Measurements from ENCODE around the gene ETV6.

Gene ETV6

DNA sequence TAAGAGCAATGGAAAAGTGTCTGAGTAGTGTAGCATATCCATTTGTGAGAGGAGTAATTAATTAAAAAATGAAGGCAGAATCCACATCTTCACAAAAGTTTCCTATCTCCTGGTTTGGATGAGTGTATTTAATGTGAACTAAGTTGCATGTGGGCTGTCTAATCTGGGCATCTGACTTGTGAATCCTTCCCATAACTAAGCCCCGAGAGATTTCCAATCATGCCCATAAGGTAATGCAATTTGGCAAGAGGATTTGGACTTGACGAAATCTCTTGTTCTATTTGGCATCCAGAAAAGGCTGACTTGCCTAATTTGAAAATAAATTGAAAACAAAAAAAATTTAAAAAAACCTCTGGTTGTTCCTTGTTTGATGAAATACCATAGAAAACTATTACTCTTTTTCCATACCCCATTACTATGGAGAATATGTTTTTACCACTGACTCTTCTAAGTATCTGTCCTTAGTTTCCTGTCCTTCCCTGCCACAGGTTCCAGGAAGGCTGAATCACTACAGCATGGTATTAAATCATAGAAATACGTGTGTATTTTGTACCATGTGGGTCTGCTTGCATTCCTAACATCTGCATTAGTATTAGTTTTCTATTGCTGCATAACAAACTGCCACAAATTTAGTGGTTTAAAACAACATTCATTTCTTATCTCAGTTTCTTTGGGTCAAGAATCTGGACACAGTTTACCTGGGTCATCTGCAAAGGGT lies 48.4 kb downstream of the ETV6 start:
- in situ Hi-C loops (cut with MboI; ENCODE audit: low sequenced_read_pairs) = no loop called here
- no peak for DNase-seq (ENCODE audit: low spot score in 2 of 2)
- H3K27me3 ChIP-seq (ENCODE audit: low read depth) = no peaks in the 10 kb centered on the region
- H3K4me3 ChIP-seq = no peak overlapping the region
- H3K4me1 ChIP-seq = no peaks in the 10 kb centered on the region
- no peaks in the 10 kb centered on the region for H3K36me3 ChIP-seq (replicated peaks)
- no peaks in the 10 kb centered on the region for H3K9me3 ChIP-seq

DNA sequence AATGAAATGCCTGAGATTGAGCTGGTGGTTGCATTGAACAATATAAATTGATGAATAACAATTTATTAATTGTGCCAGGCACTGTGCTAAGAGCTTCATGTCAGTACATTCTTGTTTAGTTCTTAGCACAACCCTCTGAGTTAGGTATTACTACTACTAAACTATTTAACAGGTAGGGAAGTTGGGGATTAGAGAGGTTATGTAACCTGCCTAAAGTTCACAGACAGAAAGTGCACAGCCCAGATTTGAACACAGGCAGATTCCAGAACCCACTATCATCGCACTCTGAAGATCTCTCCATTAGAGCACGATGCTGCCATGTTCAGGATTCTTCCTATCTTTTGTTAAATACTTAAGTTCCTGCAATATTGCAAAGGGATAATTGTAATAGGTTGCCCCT lies 49.3 kb downstream of the ETV6 start:
- Histone ChIP-seq H3K27me3 (ENCODE audit: low read depth) (no peaks in the 10 kb centered on the region), H3K4me3 (no peak overlapping the region), H3K9me3 (no peaks in the 10 kb centered on the region), H3K4me1 (no peaks in the 10 kb centered on the region), H3K36me3 (replicated peaks) (no peaks in the 10 kb centered on the region)
- DNase-seq (ENCODE audit: low spot score in 2 of 2) = no peak
- in situ Hi-C loops (cut with MboI; ENCODE audit: low sequenced_read_pairs) = no loop called here

DNA sequence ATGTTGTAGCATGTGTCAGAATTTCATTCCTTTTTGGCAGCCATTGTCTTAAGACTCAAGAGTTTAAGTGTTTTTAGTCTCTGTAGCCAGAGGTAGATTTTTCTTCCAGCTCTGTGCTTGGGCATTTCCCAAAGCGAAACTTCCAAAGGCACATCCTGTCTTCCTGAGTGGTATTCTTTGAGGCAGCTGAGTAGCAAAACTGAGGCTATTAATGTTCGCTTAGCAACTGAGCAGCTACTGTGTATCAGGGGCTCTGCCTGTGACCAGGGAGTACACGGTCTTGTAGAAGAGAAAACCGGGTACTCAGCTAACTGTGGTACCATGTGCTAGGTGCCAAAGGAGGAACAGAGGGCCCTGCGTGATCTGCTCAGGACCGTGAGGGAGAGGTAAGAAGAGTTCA lies 52.0 kb downstream of the ETV6 start:
- Histone ChIP-seq H3K27me3 (ENCODE audit: low read depth) (no peaks in the 10 kb centered on the region), H3K9me3 (no peaks in the 10 kb centered on the region), H3K4me1 (0 out of 2 replicates have a peak, but pooled peaks cover 5% of the 10 kb centered on the region), H3K36me3 (replicated peaks) (no peaks in the 10 kb centered on the region), H3K4me3 (no peak overlapping the region)
- in situ Hi-C loops (cut with MboI; ENCODE audit: low sequenced_read_pairs) = no loop called here
- DNase-seq (ENCODE audit: low spot score in 2 of 2) = no peak

DNA sequence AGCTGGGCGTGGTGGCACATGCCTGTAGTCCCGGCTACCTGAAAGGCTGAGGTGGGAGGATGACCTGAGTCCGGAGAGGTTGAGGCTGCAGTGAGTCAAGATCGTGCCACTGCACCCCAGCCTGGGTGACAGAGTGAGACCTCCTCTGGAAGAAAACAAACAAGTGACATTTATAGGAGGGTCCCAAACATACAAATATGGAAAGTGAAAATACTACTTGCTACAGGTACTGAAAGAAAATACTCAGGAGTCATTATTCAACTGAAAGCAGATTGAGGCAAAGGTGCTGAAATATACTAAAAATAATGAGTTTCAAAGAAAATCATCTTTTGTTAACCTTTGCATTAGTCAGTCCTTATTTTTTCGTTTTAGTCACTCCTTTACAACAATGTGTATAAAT lies 53.5 kb downstream of the ETV6 start:
- no peaks in the 10 kb centered on the region for H3K9me3 ChIP-seq
- no peak for DNase-seq (ENCODE audit: low spot score in 2 of 2)
- in situ Hi-C loops (cut with MboI; ENCODE audit: low sequenced_read_pairs) = no loop called here
- H3K4me1 ChIP-seq = 0 out of 2 replicates have a peak, but pooled peaks cover 5% of the 10 kb centered on the region
- no peaks in the 10 kb centered on the region for H3K36me3 ChIP-seq (replicated peaks)
- no peak overlapping the region for H3K4me3 ChIP-seq
- no peaks in the 10 kb centered on the region for H3K27me3 ChIP-seq (ENCODE audit: low read depth)

DNA sequence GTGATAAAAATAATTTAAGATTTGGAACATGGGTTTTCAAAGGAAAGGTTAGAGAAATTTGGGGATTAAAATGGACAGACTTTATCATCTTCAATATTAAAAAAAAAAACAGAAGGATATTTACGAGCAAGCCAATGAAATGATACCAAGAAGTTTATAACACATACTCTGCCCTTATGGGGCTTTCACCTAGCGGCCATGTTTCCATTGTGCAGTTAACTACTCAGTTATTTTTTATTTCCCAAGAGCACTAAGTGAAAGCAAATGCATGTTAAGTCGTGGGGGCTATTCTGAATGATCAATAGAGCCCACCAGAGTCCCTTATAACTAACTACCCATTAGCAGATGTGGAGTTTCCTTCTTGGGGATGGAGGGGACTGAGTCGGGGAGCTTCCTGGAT lies 53.9 kb downstream of the ETV6 start:
- no peak for DNase-seq (ENCODE audit: low spot score in 2 of 2)
- in situ Hi-C loops (cut with MboI; ENCODE audit: low sequenced_read_pairs) = no loop called here
- Histone ChIP-seq H3K4me1 (0 out of 2 replicates have a peak, but pooled peaks cover 5% of the 10 kb centered on the region), H3K36me3 (replicated peaks) (no peaks in the 10 kb centered on the region), H3K4me3 (no peak overlapping the region), H3K27me3 (ENCODE audit: low read depth) (no peaks in the 10 kb centered on the region), H3K9me3 (no peaks in the 10 kb centered on the region)

DNA sequence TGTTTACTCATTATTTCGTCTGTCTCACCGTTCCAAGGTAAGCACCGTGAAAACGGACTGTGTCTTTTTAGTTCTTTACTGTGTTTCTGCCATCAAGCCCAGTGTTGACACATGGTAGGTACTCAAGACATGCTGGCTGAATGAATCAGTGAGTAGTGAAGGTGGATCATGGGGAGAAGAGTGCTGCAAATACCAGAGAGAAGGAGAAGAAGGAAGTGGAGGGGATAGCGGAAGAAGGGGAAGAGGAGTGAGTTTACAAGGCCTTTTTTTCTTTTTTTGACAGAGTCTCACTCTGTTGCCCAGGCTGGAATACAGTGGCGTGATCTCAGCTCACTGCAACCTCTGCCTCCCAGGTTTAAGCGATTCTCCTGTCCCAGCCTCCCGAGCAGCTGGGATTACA lies 54.6 kb downstream of the ETV6 start:
- Histone ChIP-seq H3K27me3 (ENCODE audit: low read depth) (no peaks in the 10 kb centered on the region), H3K9me3 (no peaks in the 10 kb centered on the region), H3K4me3 (no peak overlapping the region), H3K4me1 (0 out of 2 replicates have a peak, but pooled peaks cover 5% of the 10 kb centered on the region), H3K36me3 (replicated peaks) (no peaks in the 10 kb centered on the region)
- in situ Hi-C loops (cut with MboI; ENCODE audit: low sequenced_read_pairs) = no loop called here
- no peak for DNase-seq (ENCODE audit: low spot score in 2 of 2)

DNA sequence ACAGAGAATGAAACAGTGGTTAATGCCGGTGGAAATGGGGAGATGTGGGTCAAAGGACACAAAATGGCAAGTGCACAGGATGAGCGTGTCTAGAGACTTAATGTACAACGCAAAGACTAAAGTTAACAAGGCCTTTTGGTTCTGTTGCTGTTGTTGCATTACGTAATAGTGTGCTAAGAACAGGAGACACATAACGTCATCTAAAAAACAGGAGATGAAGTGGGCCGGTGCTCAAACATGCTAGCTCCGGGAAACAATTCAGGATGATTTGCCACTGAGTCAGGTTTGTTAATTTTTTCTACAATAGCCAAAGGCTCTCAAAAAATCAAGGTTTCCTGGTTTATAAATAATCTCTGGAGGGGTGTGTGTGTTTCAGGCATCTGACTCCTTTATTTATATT lies 55.5 kb downstream of the ETV6 start:
- H3K4me3 ChIP-seq = no peak overlapping the region
- no peaks in the 10 kb centered on the region for H3K36me3 ChIP-seq (replicated peaks)
- no peak for DNase-seq (ENCODE audit: low spot score in 2 of 2)
- H3K9me3 ChIP-seq = no peaks in the 10 kb centered on the region
- 0 out of 2 replicates have a peak, but pooled peaks cover 5% of the 10 kb centered on the region for H3K4me1 ChIP-seq
- in situ Hi-C loops (cut with MboI; ENCODE audit: low sequenced_read_pairs) = no loop called here
- no peaks in the 10 kb centered on the region for H3K27me3 ChIP-seq (ENCODE audit: low read depth)

DNA sequence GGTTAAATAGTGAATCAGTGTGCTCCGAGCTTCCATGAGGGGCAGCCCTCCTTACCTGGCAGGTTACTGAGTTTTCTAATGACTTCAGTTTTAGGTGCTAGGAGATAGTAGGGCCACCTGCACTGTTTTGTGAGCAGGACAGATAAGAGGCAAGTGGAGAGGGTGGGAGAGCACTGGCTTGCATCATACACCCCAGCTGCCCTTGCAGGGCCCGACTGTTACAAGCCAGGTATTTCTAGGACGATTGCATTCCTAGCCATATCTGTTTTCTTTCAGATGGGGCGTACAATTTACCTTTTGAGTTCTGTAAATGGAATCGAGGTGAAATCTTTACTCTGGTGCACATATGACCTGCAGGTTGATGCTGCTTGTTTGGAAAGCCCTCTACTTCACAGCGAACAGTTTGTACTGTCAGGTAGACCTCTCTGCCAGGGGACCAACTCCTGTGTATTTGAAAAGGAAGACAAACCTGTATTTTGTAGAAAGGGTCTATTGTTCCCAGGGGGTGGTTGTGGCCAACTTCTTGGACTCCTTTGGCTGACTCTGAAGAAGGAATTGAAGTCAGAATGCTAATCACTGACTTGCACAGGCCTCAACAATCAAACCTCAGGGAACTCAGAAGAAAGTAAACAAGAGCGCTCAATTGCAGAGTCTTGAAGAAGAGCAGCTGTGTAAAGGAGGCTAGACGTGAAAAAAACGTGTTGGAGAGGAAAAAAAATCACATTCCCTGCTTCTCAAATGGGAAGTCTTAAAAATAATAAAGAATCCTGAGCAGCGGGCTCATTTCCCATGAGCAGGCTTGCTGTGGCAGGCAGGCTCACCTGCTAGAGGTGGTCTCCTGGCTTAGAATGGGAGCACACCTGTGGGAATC lies 57.3 kb downstream of the ETV6 start:
- no peaks in the 10 kb centered on the region for H3K27me3 ChIP-seq (ENCODE audit: low read depth)
- H3K9me3 ChIP-seq = no peaks in the 10 kb centered on the region
- 0 out of 2 replicates have a peak, but pooled peaks cover 5% of the 10 kb centered on the region for H3K4me1 ChIP-seq
- DNase-seq (ENCODE audit: low spot score in 2 of 2) = no peak
- H3K36me3 ChIP-seq (replicated peaks) = no peaks in the 10 kb centered on the region
- in situ Hi-C loops (cut with MboI; ENCODE audit: low sequenced_read_pairs) = no loop called here
- no peak overlapping the region for H3K4me3 ChIP-seq

DNA sequence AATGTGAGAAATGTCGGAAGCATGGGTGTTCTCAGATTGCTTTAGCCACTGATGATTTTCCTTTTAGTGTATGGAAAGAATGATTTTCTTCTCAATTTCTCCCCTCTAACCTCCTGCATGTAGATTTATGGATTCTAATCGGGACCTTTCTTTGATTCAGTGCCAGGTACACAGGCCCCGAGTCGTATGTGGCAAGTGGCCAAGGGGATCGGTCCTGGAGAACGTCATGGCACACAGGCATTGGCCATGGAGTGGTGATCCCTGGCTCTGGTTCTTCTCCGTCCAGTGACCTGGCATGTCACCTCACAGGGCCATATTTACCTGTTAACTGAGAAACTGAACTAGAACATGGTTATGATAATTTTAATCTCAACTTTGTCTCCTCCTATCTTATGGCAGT lies 58.1 kb downstream of the ETV6 start:
- Histone ChIP-seq H3K4me3 (no peak overlapping the region), H3K36me3 (replicated peaks) (no peaks in the 10 kb centered on the region), H3K27me3 (ENCODE audit: low read depth) (no peaks in the 10 kb centered on the region), H3K9me3 (no peaks in the 10 kb centered on the region), H3K4me1 (0 out of 2 replicates have a peak, but pooled peaks cover 5% of the 10 kb centered on the region)
- in situ Hi-C loops (cut with MboI; ENCODE audit: low sequenced_read_pairs) = no loop called here
- DNase-seq (ENCODE audit: low spot score in 2 of 2) = no peak

DNA sequence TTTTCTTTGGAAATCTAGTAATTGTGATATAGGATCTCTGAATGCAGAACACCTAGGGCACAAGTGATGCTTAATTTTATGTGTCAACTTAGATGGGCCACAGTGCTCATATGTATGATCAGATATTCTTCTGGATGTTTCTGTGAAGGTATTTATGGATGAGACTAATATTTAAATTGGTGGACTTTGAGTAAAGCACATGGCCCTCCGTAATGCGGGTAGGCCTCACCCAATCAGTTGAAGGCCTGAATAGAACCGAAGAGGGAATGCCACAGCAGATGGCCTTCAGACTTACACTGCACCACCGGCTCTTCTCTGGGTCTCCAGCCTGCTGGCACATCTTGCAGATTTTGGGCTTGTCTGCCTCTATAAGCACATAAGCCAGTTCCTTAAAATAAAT lies 60.0 kb downstream of the ETV6 start:
- in situ Hi-C loops (cut with MboI; ENCODE audit: low sequenced_read_pairs) = no loop called here
- H3K9me3 ChIP-seq = no peaks in the 10 kb centered on the region
- no peaks in the 10 kb centered on the region for H3K36me3 ChIP-seq (replicated peaks)
- 0 out of 2 replicates have a peak, but pooled peaks cover 5% of the 10 kb centered on the region for H3K4me1 ChIP-seq
- H3K27me3 ChIP-seq (ENCODE audit: low read depth) = no peaks in the 10 kb centered on the region
- H3K4me3 ChIP-seq = no peak overlapping the region
- no peak for DNase-seq (ENCODE audit: low spot score in 2 of 2)

DNA sequence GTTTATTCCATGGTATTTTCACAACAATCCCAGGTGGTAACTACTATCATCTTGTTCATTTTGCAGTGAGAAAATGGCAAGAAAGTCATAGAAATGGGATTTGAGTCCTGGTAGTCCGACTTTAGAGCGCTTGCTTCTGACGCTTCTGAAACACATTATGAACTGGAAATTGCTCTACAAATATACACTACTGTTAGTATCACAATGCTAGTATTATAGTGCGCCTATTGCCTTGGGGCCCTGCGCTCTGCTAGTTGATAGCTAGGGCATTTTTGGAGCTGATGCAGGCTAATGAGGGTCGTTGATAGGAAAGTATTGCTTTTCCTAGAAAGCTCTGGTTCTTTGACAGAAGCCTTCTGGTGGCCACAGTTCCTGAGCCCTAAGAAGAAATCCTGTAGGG lies 61.0 kb downstream of the ETV6 start:
- no peak overlapping the region for H3K4me3 ChIP-seq
- in situ Hi-C loops (cut with MboI; ENCODE audit: low sequenced_read_pairs) = no loop called here
- 0 out of 2 replicates have a peak, but pooled peaks cover 3% of the 10 kb centered on the region for H3K4me1 ChIP-seq
- no peaks in the 10 kb centered on the region for H3K36me3 ChIP-seq (replicated peaks)
- no peak for DNase-seq (ENCODE audit: low spot score in 2 of 2)
- H3K9me3 ChIP-seq = no peaks in the 10 kb centered on the region
- H3K27me3 ChIP-seq (ENCODE audit: low read depth) = no peaks in the 10 kb centered on the region

DNA sequence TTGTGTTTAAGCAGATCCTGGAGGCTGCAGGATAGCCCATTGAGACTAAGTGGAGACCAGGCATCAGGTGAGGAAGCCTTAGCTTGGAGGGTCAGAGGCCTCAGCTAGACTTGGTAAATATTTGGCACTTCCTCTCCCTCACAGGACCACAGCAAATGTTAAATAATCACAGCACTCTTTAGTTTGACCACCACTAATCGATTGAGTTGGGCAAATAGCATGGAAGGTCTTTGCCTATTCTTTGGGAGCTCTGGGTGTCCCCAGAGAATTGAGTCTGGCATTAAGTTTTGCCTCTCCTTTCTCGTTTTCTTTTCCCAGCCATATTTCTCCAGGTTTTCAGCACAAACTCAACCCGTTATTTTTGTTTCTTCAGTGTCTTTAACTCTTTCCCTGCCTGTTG lies 61.4 kb downstream of the ETV6 start:
- H3K9me3 ChIP-seq = no peaks in the 10 kb centered on the region
- no peaks in the 10 kb centered on the region for H3K36me3 ChIP-seq (replicated peaks)
- no peaks in the 10 kb centered on the region for H3K4me1 ChIP-seq
- H3K4me3 ChIP-seq = no peak overlapping the region
- no peaks in the 10 kb centered on the region for H3K27me3 ChIP-seq (ENCODE audit: low read depth)
- in situ Hi-C loops (cut with MboI; ENCODE audit: low sequenced_read_pairs) = no loop called here
- DNase-seq (ENCODE audit: low spot score in 2 of 2) = no peak

DNA sequence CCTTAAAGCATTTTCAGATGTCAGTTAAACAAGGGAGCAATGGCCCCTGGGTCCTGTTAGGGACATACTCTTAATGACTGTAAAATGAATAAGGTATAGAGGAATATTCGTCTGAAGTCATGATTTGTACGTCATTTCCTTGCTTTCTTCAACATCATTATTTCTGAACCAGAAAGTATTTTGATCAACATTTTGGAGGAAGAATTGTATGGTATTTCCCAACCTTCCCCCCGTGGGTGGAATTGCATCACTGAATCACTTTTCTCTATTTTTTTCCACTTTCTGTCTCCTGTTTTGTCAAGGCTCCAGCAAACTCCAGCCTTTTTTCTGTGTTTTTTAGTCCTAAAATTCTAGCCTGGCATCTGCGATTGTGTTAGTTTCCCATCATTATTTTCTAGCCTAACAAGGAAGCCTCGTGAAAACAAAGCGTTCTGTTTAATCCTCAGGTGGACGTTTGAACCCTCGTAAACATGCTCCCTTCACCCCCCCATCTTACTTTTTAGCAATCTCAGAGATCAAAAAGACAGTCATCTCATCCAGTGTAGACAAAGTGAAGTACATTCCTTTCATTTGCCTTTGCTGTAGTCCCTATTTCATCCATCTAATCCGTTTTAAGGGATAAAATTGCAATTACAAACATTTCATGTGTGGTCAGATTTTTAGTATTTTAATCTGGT lies 62.3 kb downstream of the ETV6 start:
- in situ Hi-C loops (cut with MboI; ENCODE audit: low sequenced_read_pairs) = no loop called here
- no peaks in the 10 kb centered on the region for H3K9me3 ChIP-seq
- no peak for DNase-seq (ENCODE audit: low spot score in 2 of 2)
- H3K27me3 ChIP-seq (ENCODE audit: low read depth) = no peaks in the 10 kb centered on the region
- no peak overlapping the region for H3K4me3 ChIP-seq
- no peaks in the 10 kb centered on the region for H3K36me3 ChIP-seq (replicated peaks)
- no peaks in the 10 kb centered on the region for H3K4me1 ChIP-seq

DNA sequence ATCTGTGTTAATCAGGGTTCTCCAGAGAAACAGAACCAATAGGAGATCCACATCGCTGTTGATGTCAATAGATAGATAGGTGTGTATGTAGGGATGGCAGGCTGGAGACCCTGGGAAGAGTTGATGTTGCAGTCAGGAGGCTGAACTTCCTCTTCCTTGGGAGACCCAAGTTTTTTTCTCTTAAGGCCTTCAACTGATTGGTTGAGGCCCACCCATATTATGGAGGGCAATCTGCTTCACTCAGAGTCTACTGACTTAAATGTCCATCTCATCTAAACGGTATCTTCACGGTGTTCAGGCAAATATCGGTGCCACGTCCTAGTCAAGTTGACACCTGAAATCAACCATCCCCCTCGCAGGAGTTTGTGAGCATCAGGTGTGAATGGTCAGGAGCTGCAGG lies 63.0 kb downstream of the ETV6 start:
- in situ Hi-C loops (cut with MboI; ENCODE audit: low sequenced_read_pairs) = no loop called here

More for the DNA sequence above, 63.0 kb downstream of the ETV6 start:
- H3K36me3 ChIP-seq (replicated peaks) = no peaks in the 10 kb centered on the region
- no peaks in the 10 kb centered on the region for H3K4me1 ChIP-seq
- H3K4me3 ChIP-seq = no peak overlapping the region
- no peak for DNase-seq (ENCODE audit: low spot score in 2 of 2)
- no peaks in the 10 kb centered on the region for H3K27me3 ChIP-seq (ENCODE audit: low read depth)
- H3K9me3 ChIP-seq = no peaks in the 10 kb centered on the region

Measured in HAP-1 (cell line).